Loucy (cell line): Measurements from ENCODE around the gene KRTAP10-3.

Experiments
- H2AFZ ChIP-seq: fragments of 200-600 bp; sonication (generic); 2 replicates; pipeline ENCODE4 v1.6.0; 2016; ENCODE audit warnings: antibody characterized with exemption, mild to moderate bottlenecking, low read length, moderate library complexity
- H3F3A ChIP-seq: fragments of 200-600 bp; 2 replicates; pipeline ENCODE4 v1.6.0; 2016; ENCODE audit warnings: antibody characterized with exemption, low read depth, mild to moderate bottlenecking
- H3K27me3 ChIP-seq: fragments of 200-600 bp; sonication (generic); 2 replicates; pipeline ENCODE4 v1.6.1; 2014; ENCODE audit warnings: low read length, mild to moderate bottlenecking; ENCODE audit not compliant: insufficient read depth, poor library complexity, severe bottlenecking
- H3K36me3 ChIP-seq: fragments of 200-600 bp; sonication (generic); 2 replicates; pipeline ENCODE4 v1.6.1; 2016; ENCODE audit warnings: low read length; ENCODE audit not compliant: insufficient read depth
- H3K4me1 ChIP-seq: fragments of 200-600 bp; sonication (generic); 2 replicates; pipeline ENCODE4 v1.5.1; 2014; ENCODE audit warnings: low read length, mild to moderate bottlenecking; ENCODE audit not compliant: insufficient read depth, poor library complexity, severe bottlenecking
- H3K4me2 ChIP-seq: fragments of 200-600 bp; sonication (generic); 2 replicates; pipeline ENCODE4 v1.6.0; 2014; ENCODE audit warnings: antibody characterized with exemption, low read length, low read depth, mild to moderate bottlenecking; ENCODE audit not compliant: poor library complexity, severe bottlenecking
- H3K4me3 ChIP-seq: fragments of 200-600 bp; sonication (generic); 2 replicates; pipeline ENCODE4 v1.5.1; 2014; ENCODE audit warnings: low read length, mild to moderate bottlenecking, mixed read lengths; ENCODE audit not compliant: poor library complexity, severe bottlenecking
- H3K79me2 ChIP-seq: fragments of 200-600 bp; sonication (generic); 2 replicates; pipeline ENCODE4 v1.6.1; 2014; ENCODE audit warnings: low read length; ENCODE audit not compliant: insufficient read depth
- H3K9ac ChIP-seq: fragments of 200-600 bp; sonication (generic); 2 replicates; pipeline ENCODE4 v1.6.0; 2014; ENCODE audit warnings: mild to moderate bottlenecking, low read depth, low read length, moderate library complexity; ENCODE audit not compliant: poor library complexity, severe bottlenecking
- H3K9me2 ChIP-seq: fragments of 200-600 bp; sonication (generic); replicated peaks from 2 replicates; pipeline ENCODE4 v1.6.1; 2016; ENCODE audit warnings: low read depth, low read length, mixed read lengths
- H3K9me3 ChIP-seq: fragments of 200-600 bp; sonication (generic); 2 replicates; pipeline ENCODE4 v1.6.1; 2014; ENCODE audit warnings: mild to moderate bottlenecking, antibody characterized with exemption, low read length, low read depth; ENCODE audit not compliant: insufficient read depth
- H4K20me1 ChIP-seq: fragments of 200-600 bp; sonication (generic); 2 replicates; pipeline ENCODE4 v1.6.0; 2014; ENCODE audit warnings: antibody characterized with exemption, low read length, mild to moderate bottlenecking; ENCODE audit not compliant: insufficient read depth, poor library complexity, severe bottlenecking
- EZH2phosphoT487 ChIP-seq: fragments of 200-600 bp; IDR thresholded peaks from 2 replicates; pipeline ENCODE4 v1.6.1; 2018; ENCODE audit warnings: antibody characterized with exemption, mild to moderate bottlenecking, moderate library complexity, borderline replicate concordance
- TF ChIP-seq, protein P1 (sequence below): fragments of 200-600 bp; sonication (generic); conservative IDR thresholded peaks from 2 replicates; pipeline ENCODE4 v1.5.1; 2014; ENCODE audit warnings: mild to moderate bottlenecking, antibody characterized with exemption, low read length

KRTAP10-3 gene

DNA sequence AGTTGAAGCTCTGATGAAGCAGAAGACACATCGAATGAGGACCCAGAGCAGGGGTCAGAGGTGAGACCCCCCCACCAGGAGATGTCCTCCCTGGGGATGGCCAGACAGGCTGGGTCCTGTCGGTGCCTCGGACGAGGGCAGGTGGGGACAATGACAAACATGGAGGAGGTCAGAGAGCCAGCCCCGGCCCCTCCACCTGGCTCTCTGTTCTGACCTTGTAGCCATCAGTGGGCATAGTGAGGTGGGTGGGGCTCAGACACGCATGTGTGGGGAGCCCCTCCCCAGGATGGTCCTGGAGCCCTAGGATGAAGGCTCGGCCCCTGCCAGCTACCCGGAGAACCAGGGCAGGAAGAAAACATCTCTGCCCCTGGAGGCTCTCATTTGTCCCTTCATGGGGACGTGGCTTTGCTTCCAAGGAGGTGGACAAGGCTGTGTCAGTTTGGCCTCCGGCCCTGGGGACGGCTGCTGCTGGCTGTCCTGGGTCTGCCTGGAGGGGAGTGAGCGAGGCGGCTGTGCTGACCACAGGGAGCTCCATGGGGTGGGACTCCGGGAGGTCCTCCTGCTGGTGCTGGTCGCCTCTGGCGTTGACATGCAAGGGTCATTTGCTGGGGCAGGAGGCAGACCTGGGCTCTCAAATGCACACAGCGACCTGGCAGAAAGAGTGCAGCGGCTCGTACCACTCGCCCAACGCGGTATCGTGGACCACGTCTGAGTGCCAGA is 31.2 kb upstream of the KRTAP10-3 start:
- Histone ChIP-seq H4K20me1 (no peaks in the 10 kb centered on the region), H3K4me3 (no peak overlapping the region), H3K79me2 (no peaks in the 10 kb centered on the region), H3K27me3 (no peaks in the 10 kb centered on the region), H3K9me3 (no peaks in the 10 kb centered on the region), H3K4me2 (no peak overlapping the region), H3F3A (no peaks in the 10 kb centered on the region), H3K9me2 (no peaks in the 10 kb centered on the region), H2AFZ (no peak overlapping the region), H3K9ac (no peak overlapping the region), H3K36me3 (no peaks in the 10 kb centered on the region), H3K4me1 (no peaks in the 10 kb centered on the region)
- no peak for TF ChIP-seq EZH2phosphoT487
- TF ChIP-seq, protein P1, sequence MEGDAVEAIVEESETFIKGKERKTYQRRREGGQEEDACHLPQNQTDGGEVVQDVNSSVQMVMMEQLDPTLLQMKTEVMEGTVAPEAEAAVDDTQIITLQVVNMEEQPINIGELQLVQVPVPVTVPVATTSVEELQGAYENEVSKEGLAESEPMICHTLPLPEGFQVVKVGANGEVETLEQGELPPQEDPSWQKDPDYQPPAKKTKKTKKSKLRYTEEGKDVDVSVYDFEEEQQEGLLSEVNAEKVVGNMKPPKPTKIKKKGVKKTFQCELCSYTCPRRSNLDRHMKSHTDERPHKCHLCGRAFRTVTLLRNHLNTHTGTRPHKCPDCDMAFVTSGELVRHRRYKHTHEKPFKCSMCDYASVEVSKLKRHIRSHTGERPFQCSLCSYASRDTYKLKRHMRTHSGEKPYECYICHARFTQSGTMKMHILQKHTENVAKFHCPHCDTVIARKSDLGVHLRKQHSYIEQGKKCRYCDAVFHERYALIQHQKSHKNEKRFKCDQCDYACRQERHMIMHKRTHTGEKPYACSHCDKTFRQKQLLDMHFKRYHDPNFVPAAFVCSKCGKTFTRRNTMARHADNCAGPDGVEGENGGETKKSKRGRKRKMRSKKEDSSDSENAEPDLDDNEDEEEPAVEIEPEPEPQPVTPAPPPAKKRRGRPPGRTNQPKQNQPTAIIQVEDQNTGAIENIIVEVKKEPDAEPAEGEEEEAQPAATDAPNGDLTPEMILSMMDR = no peak

DNA sequence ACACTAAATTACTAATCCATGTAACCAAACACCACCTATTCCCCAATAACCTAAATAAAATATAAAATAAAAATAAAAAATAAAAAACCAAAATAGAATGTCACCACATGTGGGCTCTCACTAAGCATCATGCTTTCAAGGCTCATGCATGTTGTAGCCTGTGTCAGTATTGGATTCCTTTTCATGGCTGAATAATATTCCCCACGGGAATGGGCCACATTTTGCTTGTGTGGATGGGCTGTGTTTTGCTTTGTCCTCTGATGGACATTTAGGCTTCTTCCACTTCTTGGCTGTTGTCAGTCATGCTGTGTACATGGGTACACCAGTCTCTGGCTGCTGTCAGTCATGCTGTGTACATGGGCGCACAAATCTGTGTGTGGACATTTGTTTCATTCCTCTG is 30.5 kb upstream of the KRTAP10-3 start:
- Histone ChIP-seq H2AFZ (no peak overlapping the region), H3K9ac (no peak overlapping the region), H3K4me3 (no peak overlapping the region), H3K9me3 (no peaks in the 10 kb centered on the region), H3K9me2 (no peaks in the 10 kb centered on the region), H3K4me2 (no peak overlapping the region), H3F3A (no peaks in the 10 kb centered on the region), H3K27me3 (no peaks in the 10 kb centered on the region), H4K20me1 (no peaks in the 10 kb centered on the region), H3K79me2 (no peaks in the 10 kb centered on the region), H3K36me3 (no peaks in the 10 kb centered on the region), H3K4me1 (no peaks in the 10 kb centered on the region)
- TF ChIP-seq, protein P1 = no peak
- no peak for TF ChIP-seq EZH2phosphoT487

DNA sequence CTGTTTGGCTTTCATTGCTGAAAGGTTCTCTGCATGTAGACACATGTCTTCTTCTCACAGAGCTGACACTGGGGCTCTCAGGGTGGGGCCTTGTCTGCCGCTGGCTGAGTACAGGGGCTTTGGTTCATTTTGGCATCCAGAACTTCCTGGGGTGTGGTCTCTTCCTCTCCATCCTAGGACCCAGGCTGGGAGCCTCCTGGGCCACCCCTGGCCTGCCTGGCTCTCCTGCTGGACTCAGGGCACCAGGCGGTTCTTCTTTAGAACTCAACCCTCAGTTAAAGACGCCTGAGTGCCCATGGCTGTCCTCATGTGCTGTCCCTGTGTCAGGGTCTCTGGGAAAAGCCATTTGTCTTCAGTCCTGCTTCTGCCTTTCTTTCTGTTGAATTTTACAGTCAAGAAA is 27.3 kb upstream of the KRTAP10-3 start:
- Histone ChIP-seq H4K20me1 (no peaks in the 10 kb centered on the region), H3K4me2 (no peak overlapping the region), H3K9ac (no peak overlapping the region), H3K36me3 (no peaks in the 10 kb centered on the region), H3K27me3 (no peaks in the 10 kb centered on the region), H3K4me1 (no peaks in the 10 kb centered on the region), H3K79me2 (no peaks in the 10 kb centered on the region), H3K9me3 (peaks cover 6% of the 10 kb centered on the region; the same call in 1 of the 2 replicates), H2AFZ (no peak overlapping the region), H3K4me3 (no peak overlapping the region), H3F3A (no peaks in the 10 kb centered on the region; the same call in 1 of the 2 replicates), H3K9me2 (no peaks in the 10 kb centered on the region)
- no peak for TF ChIP-seq EZH2phosphoT487
- TF ChIP-seq, protein P1 = no peak
